Measurements from ENCODE around the gene ST3GAL5. TPM values are rescaled to one million over a fixed set of nuclear protein-coding genes. Genes with fewer than 3 reads are reported as not detected.

ST3GAL5 gene
- polyA plus RNA-seq, 1 of the 3 experiments (the other 2 are of a cell fraction), result 37.6 TPM

DNA sequence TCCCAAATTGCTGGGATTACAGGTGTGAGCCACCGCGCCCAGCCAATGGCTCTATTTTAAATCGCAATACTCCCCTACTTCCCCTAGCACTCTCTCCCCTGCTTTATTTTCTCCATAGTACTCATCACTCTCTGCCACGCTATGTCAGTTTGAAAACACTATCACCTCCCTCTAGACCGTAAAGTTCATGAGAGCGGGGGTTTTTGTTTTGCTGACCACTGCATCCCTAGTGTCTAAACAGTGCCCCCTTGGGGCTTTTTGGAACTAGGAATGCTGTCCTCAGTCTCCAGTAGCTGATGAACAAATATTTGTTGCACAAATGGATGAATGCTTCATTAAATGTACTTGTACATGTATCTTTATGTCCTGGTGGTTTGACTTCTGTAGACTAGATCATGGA, 90.9 kb downstream of the ST3GAL5 start:
- Histone ChIP-seq H3K79me2 (ENCODE audit: insufficient read depth) (no peaks in the 10 kb centered on the region), H3K9me2 (no peaks in the 10 kb centered on the region), H3K4me1 (ENCODE audit: control insufficient read depth in 1 of 2, insufficient read depth in 2 of 2, low read depth in 1 of 2, low read length in 1 of 2) (peaks cover 23 to 27% of the 10 kb centered on the region in 2 experiments; a peak in 3 of 4 replicates), H3K4me2 (no peak overlapping the region), H3K36me3 (replicated peaks in 1 of 2; ENCODE audit: control insufficient read depth in 1 of 2, insufficient read depth in 2 of 2, low read length in 1 of 2) (no peaks in the 10 kb centered on the region), H4K20me1 (ENCODE audit: insufficient read depth) (no peaks in the 10 kb centered on the region), H3K27me3 (ENCODE audit: insufficient read depth) (no peaks in the 10 kb centered on the region), H2AFZ (ENCODE audit: low read depth) (no peak overlapping the region), H3K4me3 (ENCODE audit: low read depth in 2 of 2, low read length in 1 of 2) (no peak overlapping the region), H3K9me3 (no peaks in the 10 kb centered on the region), H3K9ac (no peak overlapping the region), H3F3A (replicated peaks; ENCODE audit: insufficient read depth) (peaks cover 21% of the 10 kb centered on the region), H3K27ac (ENCODE audit: low read depth in 2 of 2, low read length in 1 of 2) (no peak overlapping the region)
- ChIA-PET POLR2A (no interaction called here), CTCF (interaction anchor here (0.7 to 5.8 kb wide), 9 partner anchors 10 to 69 kb away, joined by 3 to 53 read pairs (median 5); no protein-coding TSS in a partner anchor)
- DNase-seq, result peak; percentile 72
- TF ChIP-seq SMC3 (IDR thresholded peaks at IDR 0.05; ENCODE audit: low read depth, low read length) (peak; percentile 73), TCF12 (IDR thresholded peaks at IDR 0.05) (no peak), RAD21 (IDR thresholded peaks at IDR 0.05; ENCODE audit: low read length) (peak; percentile 79), FOSL2 (IDR thresholded peaks at IDR 0.05; ENCODE audit: borderline replicate concordance, low read depth) (no peak), POLR2AphosphoS5 (IDR thresholded peaks at IDR 0.05; ENCODE audit: low read depth, low read length) (no peak)
- TF ChIP-seq, protein P1, sequence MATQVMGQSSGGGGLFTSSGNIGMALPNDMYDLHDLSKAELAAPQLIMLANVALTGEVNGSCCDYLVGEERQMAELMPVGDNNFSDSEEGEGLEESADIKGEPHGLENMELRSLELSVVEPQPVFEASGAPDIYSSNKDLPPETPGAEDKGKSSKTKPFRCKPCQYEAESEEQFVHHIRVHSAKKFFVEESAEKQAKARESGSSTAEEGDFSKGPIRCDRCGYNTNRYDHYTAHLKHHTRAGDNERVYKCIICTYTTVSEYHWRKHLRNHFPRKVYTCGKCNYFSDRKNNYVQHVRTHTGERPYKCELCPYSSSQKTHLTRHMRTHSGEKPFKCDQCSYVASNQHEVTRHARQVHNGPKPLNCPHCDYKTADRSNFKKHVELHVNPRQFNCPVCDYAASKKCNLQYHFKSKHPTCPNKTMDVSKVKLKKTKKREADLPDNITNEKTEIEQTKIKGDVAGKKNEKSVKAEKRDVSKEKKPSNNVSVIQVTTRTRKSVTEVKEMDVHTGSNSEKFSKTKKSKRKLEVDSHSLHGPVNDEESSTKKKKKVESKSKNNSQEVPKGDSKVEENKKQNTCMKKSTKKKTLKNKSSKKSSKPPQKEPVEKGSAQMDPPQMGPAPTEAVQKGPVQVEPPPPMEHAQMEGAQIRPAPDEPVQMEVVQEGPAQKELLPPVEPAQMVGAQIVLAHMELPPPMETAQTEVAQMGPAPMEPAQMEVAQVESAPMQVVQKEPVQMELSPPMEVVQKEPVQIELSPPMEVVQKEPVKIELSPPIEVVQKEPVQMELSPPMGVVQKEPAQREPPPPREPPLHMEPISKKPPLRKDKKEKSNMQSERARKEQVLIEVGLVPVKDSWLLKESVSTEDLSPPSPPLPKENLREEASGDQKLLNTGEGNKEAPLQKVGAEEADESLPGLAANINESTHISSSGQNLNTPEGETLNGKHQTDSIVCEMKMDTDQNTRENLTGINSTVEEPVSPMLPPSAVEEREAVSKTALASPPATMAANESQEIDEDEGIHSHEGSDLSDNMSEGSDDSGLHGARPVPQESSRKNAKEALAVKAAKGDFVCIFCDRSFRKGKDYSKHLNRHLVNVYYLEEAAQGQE (IDR thresholded peaks at IDR 0.05; ENCODE audit: low read depth, low read length), result peak; percentile 59; the same call in 1 of the 2 replicates
- TF ChIP-seq, protein P2, sequence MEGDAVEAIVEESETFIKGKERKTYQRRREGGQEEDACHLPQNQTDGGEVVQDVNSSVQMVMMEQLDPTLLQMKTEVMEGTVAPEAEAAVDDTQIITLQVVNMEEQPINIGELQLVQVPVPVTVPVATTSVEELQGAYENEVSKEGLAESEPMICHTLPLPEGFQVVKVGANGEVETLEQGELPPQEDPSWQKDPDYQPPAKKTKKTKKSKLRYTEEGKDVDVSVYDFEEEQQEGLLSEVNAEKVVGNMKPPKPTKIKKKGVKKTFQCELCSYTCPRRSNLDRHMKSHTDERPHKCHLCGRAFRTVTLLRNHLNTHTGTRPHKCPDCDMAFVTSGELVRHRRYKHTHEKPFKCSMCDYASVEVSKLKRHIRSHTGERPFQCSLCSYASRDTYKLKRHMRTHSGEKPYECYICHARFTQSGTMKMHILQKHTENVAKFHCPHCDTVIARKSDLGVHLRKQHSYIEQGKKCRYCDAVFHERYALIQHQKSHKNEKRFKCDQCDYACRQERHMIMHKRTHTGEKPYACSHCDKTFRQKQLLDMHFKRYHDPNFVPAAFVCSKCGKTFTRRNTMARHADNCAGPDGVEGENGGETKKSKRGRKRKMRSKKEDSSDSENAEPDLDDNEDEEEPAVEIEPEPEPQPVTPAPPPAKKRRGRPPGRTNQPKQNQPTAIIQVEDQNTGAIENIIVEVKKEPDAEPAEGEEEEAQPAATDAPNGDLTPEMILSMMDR (IDR thresholded peaks at IDR 0.05), result peak; percentile 66
- 85% methylated on average over 6 of the region's 6 CpGs for WGBS (ENCODE audit: low lambda C conversion rate)

DNA sequence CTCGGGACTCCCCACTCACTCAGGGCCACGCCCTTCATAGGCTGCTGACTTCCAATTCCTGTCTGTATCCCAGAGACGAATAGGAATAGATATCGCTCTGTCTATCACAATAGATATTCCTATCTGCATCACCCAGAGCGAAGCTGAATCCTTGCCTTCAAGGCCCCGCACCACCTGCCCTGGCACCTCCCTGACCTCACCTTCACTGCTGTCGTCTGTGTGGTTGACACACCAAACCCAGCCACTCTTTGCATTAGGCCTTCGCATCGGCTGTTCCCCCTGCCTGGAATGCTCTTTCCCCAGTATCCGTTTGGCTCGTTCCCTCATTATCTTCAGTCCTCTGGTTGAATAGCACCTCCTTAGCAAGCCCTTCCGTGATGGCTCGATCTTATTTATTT, 91.5 kb downstream of the ST3GAL5 start:
- H3K9ac ChIP-seq, result no peak overlapping the region
- H3K9me2 ChIP-seq, result no peaks in the 10 kb centered on the region
- POLR2A ChIA-PET, result no interaction called here
- no peak overlapping the region for H2AFZ ChIP-seq (ENCODE audit: low read depth)
- H3K4me2 ChIP-seq, result no peak overlapping the region
- no peaks in the 10 kb centered on the region for H3K36me3 ChIP-seq (replicated peaks in 1 of 2; ENCODE audit: control insufficient read depth in 1 of 2, insufficient read depth in 2 of 2, low read length in 1 of 2)
- no peaks in the 10 kb centered on the region for H3K27me3 ChIP-seq (ENCODE audit: insufficient read depth)
- H4K20me1 ChIP-seq (ENCODE audit: insufficient read depth), result no peaks in the 10 kb centered on the region
- CTCF ChIA-PET, result interaction anchor here (1.0 to 5.8 kb wide), 7 partner anchors 17 to 160 kb away, joined by 3 to 53 read pairs (median 6); no protein-coding TSS in a partner anchor
- WGBS (ENCODE audit: low lambda C conversion rate), result 92% methylated on average over 13 of the region's 13 CpGs
- H3K4me3 ChIP-seq (ENCODE audit: low read depth in 2 of 2, low read length in 1 of 2), result no peak overlapping the region
- H3K4me1 ChIP-seq (ENCODE audit: control insufficient read depth in 1 of 2, insufficient read depth in 2 of 2, low read depth in 1 of 2, low read length in 1 of 2), result peaks cover 29 to 30% of the 10 kb centered on the region in 2 experiments; a peak in 3 of 4 replicates
- H3K9me3 ChIP-seq, result no peaks in the 10 kb centered on the region
- H3F3A ChIP-seq (replicated peaks; ENCODE audit: insufficient read depth), result peaks cover 25% of the 10 kb centered on the region
- H3K79me2 ChIP-seq (ENCODE audit: insufficient read depth), result no peaks in the 10 kb centered on the region
- DNase-seq, result no peak
- no peak overlapping the region for H3K27ac ChIP-seq (ENCODE audit: low read depth in 2 of 2, low read length in 1 of 2)
- TF ChIP-seq FOXM1 (IDR thresholded peaks at IDR 0.05; ENCODE audit: low read depth) (no peak), TAF1 (IDR thresholded peaks at IDR 0.05; ENCODE audit: borderline replicate concordance, low read depth, low read length) (no peak), GATA2 (CRISPR knock-in tag; IDR thresholded peaks at IDR 0.05) (no peak), SIN3A (IDR thresholded peaks at IDR 0.05; ENCODE audit: borderline replicate concordance, low read depth, low read length) (no peak), JUND (IDR thresholded peaks at IDR 0.05) (no peak), EZH2phosphoT487 (IDR thresholded peaks at IDR 0.05; ENCODE audit: borderline replicate concordance, low read depth) (no peak)
- TF ChIP-seq, protein P3, sequence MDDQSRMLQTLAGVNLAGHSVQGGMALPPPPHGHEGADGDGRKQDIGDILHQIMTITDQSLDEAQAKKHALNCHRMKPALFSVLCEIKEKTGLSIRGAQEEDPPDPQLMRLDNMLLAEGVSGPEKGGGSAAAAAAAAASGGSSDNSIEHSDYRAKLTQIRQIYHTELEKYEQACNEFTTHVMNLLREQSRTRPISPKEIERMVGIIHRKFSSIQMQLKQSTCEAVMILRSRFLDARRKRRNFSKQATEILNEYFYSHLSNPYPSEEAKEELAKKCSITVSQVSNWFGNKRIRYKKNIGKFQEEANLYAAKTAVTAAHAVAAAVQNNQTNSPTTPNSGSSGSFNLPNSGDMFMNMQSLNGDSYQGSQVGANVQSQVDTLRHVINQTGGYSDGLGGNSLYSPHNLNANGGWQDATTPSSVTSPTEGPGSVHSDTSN (IDR thresholded peaks at IDR 0.05), result no peak
- TF ChIP-seq, protein P4, sequence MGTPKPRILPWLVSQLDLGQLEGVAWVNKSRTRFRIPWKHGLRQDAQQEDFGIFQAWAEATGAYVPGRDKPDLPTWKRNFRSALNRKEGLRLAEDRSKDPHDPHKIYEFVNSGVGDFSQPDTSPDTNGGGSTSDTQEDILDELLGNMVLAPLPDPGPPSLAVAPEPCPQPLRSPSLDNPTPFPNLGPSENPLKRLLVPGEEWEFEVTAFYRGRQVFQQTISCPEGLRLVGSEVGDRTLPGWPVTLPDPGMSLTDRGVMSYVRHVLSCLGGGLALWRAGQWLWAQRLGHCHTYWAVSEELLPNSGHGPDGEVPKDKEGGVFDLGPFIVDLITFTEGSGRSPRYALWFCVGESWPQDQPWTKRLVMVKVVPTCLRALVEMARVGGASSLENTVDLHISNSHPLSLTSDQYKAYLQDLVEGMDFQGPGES (IDR thresholded peaks at IDR 0.05; ENCODE audit: low read depth, low read length), result no peak
- TF ChIP-seq, protein P5, sequence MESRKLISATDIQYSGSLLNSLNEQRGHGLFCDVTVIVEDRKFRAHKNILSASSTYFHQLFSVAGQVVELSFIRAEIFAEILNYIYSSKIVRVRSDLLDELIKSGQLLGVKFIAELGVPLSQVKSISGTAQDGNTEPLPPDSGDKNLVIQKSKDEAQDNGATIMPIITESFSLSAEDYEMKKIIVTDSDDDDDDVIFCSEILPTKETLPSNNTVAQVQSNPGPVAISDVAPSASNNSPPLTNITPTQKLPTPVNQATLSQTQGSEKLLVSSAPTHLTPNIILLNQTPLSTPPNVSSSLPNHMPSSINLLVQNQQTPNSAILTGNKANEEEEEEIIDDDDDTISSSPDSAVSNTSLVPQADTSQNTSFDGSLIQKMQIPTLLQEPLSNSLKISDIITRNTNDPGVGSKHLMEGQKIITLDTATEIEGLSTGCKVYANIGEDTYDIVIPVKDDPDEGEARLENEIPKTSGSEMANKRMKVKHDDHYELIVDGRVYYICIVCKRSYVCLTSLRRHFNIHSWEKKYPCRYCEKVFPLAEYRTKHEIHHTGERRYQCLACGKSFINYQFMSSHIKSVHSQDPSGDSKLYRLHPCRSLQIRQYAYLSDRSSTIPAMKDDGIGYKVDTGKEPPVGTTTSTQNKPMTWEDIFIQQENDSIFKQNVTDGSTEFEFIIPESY (IDR thresholded peaks at IDR 0.05; ENCODE audit: borderline replicate concordance, low read depth), result no peak
